ENCODE results near the gene MLH3. TPM values are rescaled to one million over a fixed set of nuclear protein-coding genes. Genes with fewer than 3 reads are reported as not detected.

MLH3 gene
- total RNA-seq (10 to 100 TPM; 26.7 to 43.6 TPM), polyA plus RNA-seq (10 to 100 TPM in 1 of 2 donors, 1 to 10 TPM in 1; 7.3 to 18.5 TPM)
- long read RNA-seq, donor 1, full-length matches to known transcripts: 1 of 29 reads
- long read RNA-seq, donor 1, partial matches to known transcripts: 25 of 29 reads
- long read RNA-seq, donor 1, other reads (novel, unspliced or antisense): 3 of 29 reads
- long read RNA-seq, donor 2, partial matches to known transcripts: 3 of 9 reads
- long read RNA-seq, donor 2, other reads (novel, unspliced or antisense): 6 of 9 reads

- WGBS, 2 donors: 0% methylated on average over 55 to 59 of the region's 59 CpGs
- ATAC-seq (ENCODE audit: low FRiP score): peak; percentile 91
- Histone ChIP-seq H3K9me3 (ENCODE audit: control insufficient read depth, low read length) (no peaks in the 10 kb centered on the region), H3K27ac (ENCODE audit: low read depth in 1 of 2, low read length in 2 of 2) (peak within 1 kb of the TSS in 1 of 2 donors; percentile 22), H3K36me3 (ENCODE audit: control insufficient read depth in 1 of 2, insufficient read depth in 2 of 2, low read length in 1 of 2) (no peaks in the 10 kb centered on the region), H3K27me3 (ENCODE audit: control insufficient read depth in 1 of 2, insufficient read depth in 2 of 2, low read length in 1 of 2) (no peaks in the 10 kb centered on the region), H3K4me1 (ENCODE audit: control insufficient read depth in 1 of 2, insufficient read depth in 2 of 2, low read length in 2 of 2) (peaks cover 2 to 4% of the 10 kb centered on the region in 2 donors), H3K4me3 (ENCODE audit: low read length in 2 of 2) (peak within 1 kb of the TSS; percentile 21 to 23)
- intact Hi-C loops (cut with DNase I): loop anchor here in 1 of 2 donors (5.0 kb wide), 1 partner anchor 39 kb away; no protein-coding TSS in a partner anchor
- peak; percentile 89 to 96 for DNase-seq
These were observed at the start of gene MLH3 for GRCh38 chr14:75050852-75051555. Gene MLH3 (minus strand): TSS chr14:75051467. CDS start chr14:75049655, 1,812 bp downstream.

GRCh38 chr14:75098682-75099081 is 47.4 kb upstream of the MLH3 start:
- 44 to 45% methylated on average over 1 of the region's 1 CpG for WGBS, 2 donors
- Histone ChIP-seq H3K9me3 (ENCODE audit: control insufficient read depth, low read length) (no peaks in the 10 kb centered on the region), H3K27me3 (ENCODE audit: control insufficient read depth in 1 of 2, insufficient read depth in 2 of 2, low read length in 1 of 2) (no peaks in the 10 kb centered on the region), H3K4me3 (ENCODE audit: low read length in 2 of 2) (no peak overlapping the region), H3K36me3 (ENCODE audit: control insufficient read depth in 1 of 2, insufficient read depth in 2 of 2, low read length in 1 of 2) (peaks cover 5 to 16% of the 10 kb centered on the region in 2 donors), H3K4me1 (ENCODE audit: control insufficient read depth in 1 of 2, insufficient read depth in 2 of 2, low read length in 2 of 2) (no peaks in the 10 kb centered on the region), H3K27ac (ENCODE audit: low read depth in 1 of 2, low read length in 2 of 2) (no peak overlapping the region)
- intact Hi-C loops (cut with DNase I): no loop called here
- DNase-seq (no peak), ATAC-seq (ENCODE audit: low FRiP score) (no peak)

- H3K4me3 ChIP-seq (ENCODE audit: low read length in 2 of 2): no peak overlapping the region
- no peak overlapping the region for H3K27ac ChIP-seq (ENCODE audit: low read depth in 1 of 2, low read length in 2 of 2)
- intact Hi-C loops (cut with DNase I): no loop called here
- no peaks in the 10 kb centered on the region for H3K9me3 ChIP-seq (ENCODE audit: control insufficient read depth, low read length)
- peaks cover 4 to 16% of the 10 kb centered on the region in 2 donors for H3K36me3 ChIP-seq (ENCODE audit: control insufficient read depth in 1 of 2, insufficient read depth in 2 of 2, low read length in 1 of 2)
- ATAC-seq (ENCODE audit: low FRiP score) (no peak), DNase-seq (no peak)
- H3K27me3 ChIP-seq (ENCODE audit: control insufficient read depth in 1 of 2, insufficient read depth in 2 of 2, low read length in 1 of 2): no peaks in the 10 kb centered on the region
- no peaks in the 10 kb centered on the region for H3K4me1 ChIP-seq (ENCODE audit: control insufficient read depth in 1 of 2, insufficient read depth in 2 of 2, low read length in 2 of 2)
These were observed 46.9 kb upstream of the MLH3 start for GRCh38 chr14:75098212-75098611.

DNA sequence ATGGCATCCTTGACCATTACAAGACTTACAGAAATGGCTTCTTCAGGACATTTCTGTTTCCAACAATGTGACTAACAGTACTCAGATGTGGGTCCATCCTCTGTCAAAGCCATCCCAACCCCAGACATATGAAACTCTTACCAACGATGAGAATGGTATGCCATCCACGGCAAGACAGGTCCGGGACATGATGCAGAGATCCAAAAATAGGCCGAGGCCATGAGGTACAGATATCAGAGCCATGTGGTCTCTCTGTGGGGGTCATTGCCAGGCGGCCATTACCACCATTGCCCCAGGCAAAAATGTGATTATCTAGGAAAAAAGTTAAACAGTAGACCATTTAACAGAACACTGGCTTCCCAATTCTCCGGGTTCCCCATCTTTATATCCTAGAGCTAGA is 45.7 kb upstream of the MLH3 start:
- DNase-seq (no peak), ATAC-seq (ENCODE audit: low FRiP score) (no peak)
- no peaks in the 10 kb centered on the region for H3K27me3 ChIP-seq (ENCODE audit: control insufficient read depth in 1 of 2, insufficient read depth in 2 of 2, low read length in 1 of 2)
- no peaks in the 10 kb centered on the region for H3K9me3 ChIP-seq (ENCODE audit: control insufficient read depth, low read length)
- H3K4me3 ChIP-seq (ENCODE audit: low read length in 2 of 2): no peak overlapping the region
- WGBS, 2 donors: 79 to 84% methylated on average over 6 of the region's 6 CpGs
- intact Hi-C loops (cut with DNase I): no loop called here
- no peaks in the 10 kb centered on the region for H3K4me1 ChIP-seq (ENCODE audit: control insufficient read depth in 1 of 2, insufficient read depth in 2 of 2, low read length in 2 of 2)
- no peak overlapping the region for H3K27ac ChIP-seq (ENCODE audit: low read depth in 1 of 2, low read length in 2 of 2)
- H3K36me3 ChIP-seq (ENCODE audit: control insufficient read depth in 1 of 2, insufficient read depth in 2 of 2, low read length in 1 of 2): peaks cover 4 to 16% of the 10 kb centered on the region in 2 donors

- no peak overlapping the region for H3K27ac ChIP-seq (ENCODE audit: low read depth in 1 of 2, low read length in 2 of 2)
- WGBS, 2 donors: 92% methylated on average over 4 of the region's 4 CpGs
- ATAC-seq (ENCODE audit: low FRiP score): no peak
- intact Hi-C loops (cut with DNase I): no loop called here
- no peaks in the 10 kb centered on the region for H3K4me1 ChIP-seq (ENCODE audit: control insufficient read depth in 1 of 2, insufficient read depth in 2 of 2, low read length in 2 of 2)
- no peak overlapping the region for H3K4me3 ChIP-seq (ENCODE audit: low read length in 2 of 2)
- no peaks in the 10 kb centered on the region for H3K9me3 ChIP-seq (ENCODE audit: control insufficient read depth, low read length)
- H3K27me3 ChIP-seq (ENCODE audit: control insufficient read depth in 1 of 2, insufficient read depth in 2 of 2, low read length in 1 of 2): no peaks in the 10 kb centered on the region
- peaks cover 5 to 13% of the 10 kb centered on the region in 2 donors for H3K36me3 ChIP-seq (ENCODE audit: control insufficient read depth in 1 of 2, insufficient read depth in 2 of 2, low read length in 1 of 2)
- DNase-seq: no peak
These were observed 44.4 kb upstream of the MLH3 start for GRCh38 chr14:75095690-75096089.

- DNase-seq: no peak
- intact Hi-C loops (cut with DNase I): no loop called here
- H3K27ac ChIP-seq (ENCODE audit: low read depth in 1 of 2, low read length in 2 of 2): no peak overlapping the region
- H3K36me3 ChIP-seq (ENCODE audit: control insufficient read depth in 1 of 2, insufficient read depth in 2 of 2, low read length in 1 of 2): peaks cover 5 to 16% of the 10 kb centered on the region in 2 donors
- WGBS, 2 donors: 87% methylated on average over 3 of the region's 3 CpGs
- H3K4me3 ChIP-seq (ENCODE audit: low read length in 2 of 2): no peak overlapping the region
- no peaks in the 10 kb centered on the region for H3K9me3 ChIP-seq (ENCODE audit: control insufficient read depth, low read length)
- ATAC-seq (ENCODE audit: low FRiP score): no peak
- H3K4me1 ChIP-seq (ENCODE audit: control insufficient read depth in 1 of 2, insufficient read depth in 2 of 2, low read length in 2 of 2): no peaks in the 10 kb centered on the region
- no peaks in the 10 kb centered on the region for H3K27me3 ChIP-seq (ENCODE audit: control insufficient read depth in 1 of 2, insufficient read depth in 2 of 2, low read length in 1 of 2)
These were observed 43.6 kb upstream of the MLH3 start for GRCh38 chr14:75094896-75095295.

GRCh38 chr14:75092698-75093097 is 41.4 kb upstream of the MLH3 start:
- Histone ChIP-seq H3K4me1 (ENCODE audit: control insufficient read depth in 1 of 2, insufficient read depth in 2 of 2, low read length in 2 of 2) (no peaks in the 10 kb centered on the region), H3K36me3 (ENCODE audit: control insufficient read depth in 1 of 2, insufficient read depth in 2 of 2, low read length in 1 of 2) (peaks cover 7 to 12% of the 10 kb centered on the region in 2 donors), H3K4me3 (ENCODE audit: low read length in 2 of 2) (no peak overlapping the region), H3K9me3 (ENCODE audit: control insufficient read depth, low read length) (no peaks in the 10 kb centered on the region), H3K27ac (ENCODE audit: low read depth in 1 of 2, low read length in 2 of 2) (no peak overlapping the region), H3K27me3 (ENCODE audit: control insufficient read depth in 1 of 2, insufficient read depth in 2 of 2, low read length in 1 of 2) (no peaks in the 10 kb centered on the region)
- intact Hi-C loops (cut with DNase I): no loop called here
- no peak for ATAC-seq (ENCODE audit: low FRiP score)
- WGBS, 2 donors: 71 to 73% methylated on average over 2 of the region's 2 CpGs
- no peak for DNase-seq

GRCh38 chr14:75091251-75091650 is 40.0 kb upstream of the MLH3 start:
- H3K4me1 ChIP-seq (ENCODE audit: control insufficient read depth in 1 of 2, insufficient read depth in 2 of 2, low read length in 2 of 2): no peaks in the 10 kb centered on the region
- no peaks in the 10 kb centered on the region for H3K9me3 ChIP-seq (ENCODE audit: control insufficient read depth, low read length)
- no peak for ATAC-seq (ENCODE audit: low FRiP score)
- no peak for DNase-seq
- H3K27me3 ChIP-seq (ENCODE audit: control insufficient read depth in 1 of 2, insufficient read depth in 2 of 2, low read length in 1 of 2): no peaks in the 10 kb centered on the region
- 77 to 88% methylated on average over 8 of the region's 8 CpGs for WGBS, 2 donors
- H3K36me3 ChIP-seq (ENCODE audit: control insufficient read depth in 1 of 2, insufficient read depth in 2 of 2, low read length in 1 of 2): peaks cover 3 to 9% of the 10 kb centered on the region in 2 donors
- no peak overlapping the region for H3K27ac ChIP-seq (ENCODE audit: low read depth in 1 of 2, low read length in 2 of 2)
- intact Hi-C loops (cut with DNase I): no loop called here
- H3K4me3 ChIP-seq (ENCODE audit: low read length in 2 of 2): no peak overlapping the region

GRCh38 chr14:75090353-75090752 is 39.1 kb upstream of the MLH3 start:
- intact Hi-C loops (cut with DNase I): no loop called here
- no peak for ATAC-seq (ENCODE audit: low FRiP score)

More at GRCh38 chr14:75090353-75090752, 39.1 kb upstream of the MLH3 start:
- Histone ChIP-seq H3K4me3 (ENCODE audit: low read length in 2 of 2) (no peak overlapping the region), H3K27ac (ENCODE audit: low read depth in 1 of 2, low read length in 2 of 2) (no peak overlapping the region), H3K4me1 (ENCODE audit: control insufficient read depth in 1 of 2, insufficient read depth in 2 of 2, low read length in 2 of 2) (no peaks in the 10 kb centered on the region), H3K27me3 (ENCODE audit: control insufficient read depth in 1 of 2, insufficient read depth in 2 of 2, low read length in 1 of 2) (no peaks in the 10 kb centered on the region), H3K9me3 (ENCODE audit: control insufficient read depth, low read length) (no peaks in the 10 kb centered on the region), H3K36me3 (ENCODE audit: control insufficient read depth in 1 of 2, insufficient read depth in 2 of 2, low read length in 1 of 2) (peaks cover 3 to 5% of the 10 kb centered on the region in 2 donors)
- no peak for DNase-seq
- WGBS, 2 donors: 89 to 90% methylated on average over 3 of the region's 3 CpGs

All from aorta (tissue), 5 donors.